Ascending aorta (tissue), 2 donors: ENCODE results near the gene RIT2. TPM values are rescaled to one million over a fixed set of nuclear protein-coding genes. Genes with fewer than 3 reads are reported as not detected.

Source experiments
- DNase-seq, 2 donors: peaks; one replicate each; pipeline ENCODE4 v3.0.0-alpha.2; 2019; ENCODE audit warnings: low spot score in 2 of 2
- H3K27ac ChIP-seq, 2 donors: fragments of 200-600 bp; sonication (generic); one replicate each; pipeline ENCODE4 v1.5.1; 2016 to 2017; ENCODE audit warnings: mild to moderate bottlenecking in 1 of 2
- H3K27me3 ChIP-seq: fragments of 200-600 bp; sonication (generic); one replicate; pipeline ENCODE4 v1.5.1; 2017
- H3K36me3 ChIP-seq, 2 donors: fragments of 200-600 bp; sonication (generic); one replicate each; pipeline ENCODE4 v1.5.1; 2016
- H3K4me1 ChIP-seq, 2 donors: fragments of 200-600 bp; sonication (generic); one replicate each; pipeline ENCODE4 v1.5.1; 2016 to 2017; ENCODE audit warnings: mild to moderate bottlenecking in 1 of 2
- H3K4me3 ChIP-seq, 2 donors: fragments of 200-600 bp; sonication (generic); one replicate each; pipeline ENCODE4 v1.5.1; 2016 to 2017; ENCODE audit warnings: mild to moderate bottlenecking in 1 of 2
- H3K9me3 ChIP-seq, 2 donors: fragments of 200-600 bp; sonication (generic); one replicate each; pipeline ENCODE4 v1.5.1; 2016
- intact Hi-C: fragments of 100-400 bp; cut with DNase I; formaldehyde crosslinking; loops from one replicate; pipeline ENCODE4 v1.15.1; 2023
- total RNA-seq: library from RNA; depleted of rRNA; stranded (reverse); fragments of >200 nt; gene quantifications from one replicate; pipeline ENCODE4 v1.1.0, GENCODE V29; 2016
- TF ChIP-seq, protein P1 (sequence below), 3 experiments: fragments of 200-600 bp in 2 of 3; fragments of 450-650 bp in 1 of 3; sonication (generic) in 2 of 3; IDR thresholded peaks; one replicate each; pipeline ENCODE4 v1.5.1; 2016 to 2019; ENCODE audit warnings: antibody characterized with exemption in 3 of 3, mild to moderate bottlenecking in 1 of 3, moderate library complexity in 1 of 3

RIT2 gene
- total RNA-seq, 1 donor from 2014 or later: not detected

DNA sequence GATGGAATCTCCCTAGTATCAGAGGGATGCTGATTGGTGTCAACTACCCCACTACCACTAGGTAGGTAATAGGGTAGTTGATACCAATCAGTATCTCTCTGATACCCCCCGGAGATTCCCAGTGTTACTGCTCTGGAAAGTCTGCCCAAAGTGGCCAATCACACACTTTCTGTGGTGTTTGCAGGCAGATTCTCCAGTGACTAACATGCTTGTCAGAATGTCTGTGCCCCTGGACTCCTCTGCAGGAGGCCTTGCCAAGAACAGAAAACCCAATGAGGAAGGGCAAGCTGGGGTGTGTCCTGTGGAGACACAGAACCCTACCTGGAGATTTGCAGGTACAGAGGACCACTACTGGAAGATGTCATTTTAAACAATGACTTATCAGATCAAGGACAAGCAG is 135.1 kb downstream of the RIT2 start:
- no peaks in the 10 kb centered on the region for H3K36me3 ChIP-seq
- H3K9me3 ChIP-seq: no peaks in the 10 kb centered on the region
- H3K27ac ChIP-seq: no peak overlapping the region
- H3K27me3 ChIP-seq: no peaks in the 10 kb centered on the region
- H3K4me1 ChIP-seq: no peaks in the 10 kb centered on the region
- intact Hi-C loops: no loop called here
- no peak for DNase-seq
- TF ChIP-seq, protein P1, sequence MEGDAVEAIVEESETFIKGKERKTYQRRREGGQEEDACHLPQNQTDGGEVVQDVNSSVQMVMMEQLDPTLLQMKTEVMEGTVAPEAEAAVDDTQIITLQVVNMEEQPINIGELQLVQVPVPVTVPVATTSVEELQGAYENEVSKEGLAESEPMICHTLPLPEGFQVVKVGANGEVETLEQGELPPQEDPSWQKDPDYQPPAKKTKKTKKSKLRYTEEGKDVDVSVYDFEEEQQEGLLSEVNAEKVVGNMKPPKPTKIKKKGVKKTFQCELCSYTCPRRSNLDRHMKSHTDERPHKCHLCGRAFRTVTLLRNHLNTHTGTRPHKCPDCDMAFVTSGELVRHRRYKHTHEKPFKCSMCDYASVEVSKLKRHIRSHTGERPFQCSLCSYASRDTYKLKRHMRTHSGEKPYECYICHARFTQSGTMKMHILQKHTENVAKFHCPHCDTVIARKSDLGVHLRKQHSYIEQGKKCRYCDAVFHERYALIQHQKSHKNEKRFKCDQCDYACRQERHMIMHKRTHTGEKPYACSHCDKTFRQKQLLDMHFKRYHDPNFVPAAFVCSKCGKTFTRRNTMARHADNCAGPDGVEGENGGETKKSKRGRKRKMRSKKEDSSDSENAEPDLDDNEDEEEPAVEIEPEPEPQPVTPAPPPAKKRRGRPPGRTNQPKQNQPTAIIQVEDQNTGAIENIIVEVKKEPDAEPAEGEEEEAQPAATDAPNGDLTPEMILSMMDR (IDR thresholded peaks at IDR 0.05): no peak
- no peak overlapping the region for H3K4me3 ChIP-seq

GRCh38 chr18:42977982-42978637 is 137.4 kb downstream of the RIT2 start:
- intact Hi-C loops: no loop called here

GRCh38 chr18:42976869-42977590 is 138.5 kb downstream of the RIT2 start:
- TF ChIP-seq, protein P1 (IDR thresholded peaks at IDR 0.05): no peak
- intact Hi-C loops: no loop called here
- H3K27me3 ChIP-seq: no peaks in the 10 kb centered on the region
- no peak for DNase-seq
- H3K4me3 ChIP-seq: no peak overlapping the region
- no peak overlapping the region for H3K27ac ChIP-seq
- no peaks in the 10 kb centered on the region for H3K4me1 ChIP-seq
- no peaks in the 10 kb centered on the region for H3K36me3 ChIP-seq
- no peaks in the 10 kb centered on the region for H3K9me3 ChIP-seq

More at GRCh38 chr18:42977982-42978637, 137.4 kb downstream of the RIT2 start:
- no peaks in the 10 kb centered on the region for H3K36me3 ChIP-seq
- H3K9me3 ChIP-seq: no peaks in the 10 kb centered on the region
- H3K27me3 ChIP-seq: no peaks in the 10 kb centered on the region
- no peak overlapping the region for H3K27ac ChIP-seq
- no peaks in the 10 kb centered on the region for H3K4me1 ChIP-seq
- TF ChIP-seq, protein P1 (IDR thresholded peaks at IDR 0.05): no peak
- DNase-seq: no peak
- no peak overlapping the region for H3K4me3 ChIP-seq

DNA sequence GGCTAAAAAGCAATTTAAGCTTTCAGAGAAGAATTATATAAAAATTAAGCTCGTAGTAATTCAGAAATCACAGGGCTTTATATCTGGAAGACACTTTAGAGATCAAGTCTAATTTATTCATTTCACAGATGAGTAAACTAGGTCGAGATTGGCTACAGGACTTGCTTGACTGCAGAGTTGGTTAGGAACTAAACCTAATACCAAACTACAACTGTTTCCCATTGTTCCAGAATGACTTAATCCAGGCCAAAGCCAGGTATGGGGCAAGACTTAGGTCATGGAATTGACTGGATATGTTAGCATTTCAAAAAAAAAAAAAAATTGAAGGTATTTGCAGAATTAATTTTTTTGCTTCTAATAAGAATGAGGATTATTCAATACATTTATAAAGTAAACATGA is 146.1 kb downstream of the RIT2 start:
- no peak overlapping the region for H3K27ac ChIP-seq
- intact Hi-C loops: no loop called here

DNA sequence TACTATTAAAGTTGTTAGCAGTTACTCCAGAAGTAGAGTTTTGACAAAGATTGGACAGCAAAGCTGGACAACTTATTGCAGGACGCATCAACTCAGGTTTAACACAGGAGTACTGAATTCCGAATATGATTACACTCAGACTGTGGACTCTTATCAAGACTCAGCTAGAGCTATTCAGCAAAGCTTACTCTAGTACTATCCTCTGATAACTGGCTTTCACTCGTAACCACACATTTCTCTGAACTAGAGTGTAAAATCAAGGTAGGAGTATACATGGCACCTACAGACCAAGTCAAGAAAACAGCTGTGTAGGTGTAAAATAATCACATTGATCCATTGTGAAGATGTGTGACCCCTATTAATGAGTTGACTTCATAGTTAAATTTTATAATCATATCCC is 154.2 kb downstream of the RIT2 start:
- no peaks in the 10 kb centered on the region for H3K9me3 ChIP-seq
- H3K36me3 ChIP-seq: no peaks in the 10 kb centered on the region
- no peak overlapping the region for H3K27ac ChIP-seq
- TF ChIP-seq, protein P1 (IDR thresholded peaks at IDR 0.05): no peak
- intact Hi-C loops: no loop called here
- H3K4me3 ChIP-seq: no peak overlapping the region
- DNase-seq: no peak
- no peaks in the 10 kb centered on the region for H3K27me3 ChIP-seq
- H3K4me1 ChIP-seq: no peaks in the 10 kb centered on the region

More for the DNA sequence above, 146.1 kb downstream of the RIT2 start:
- DNase-seq: no peak
- TF ChIP-seq, protein P1 (IDR thresholded peaks at IDR 0.05): no peak
- Histone ChIP-seq H3K4me3 (no peak overlapping the region), H3K36me3 (no peaks in the 10 kb centered on the region), H3K27me3 (no peaks in the 10 kb centered on the region), H3K4me1 (no peaks in the 10 kb centered on the region), H3K9me3 (no peaks in the 10 kb centered on the region)
